ENCODE measurements around the gene IDNK. TPM values are rescaled to one million over a fixed set of nuclear protein-coding genes. Genes with fewer than 3 reads are reported as not detected.
"Not testable (repeated sequence)": the region's sequence is repeated elsewhere in the genome, so short reads cannot be mapped to it uniquely, and the experiment has no call there.

The IDNK gene
- total and polyA plus RNA-seq, 2 of the 4 experiments (the other 2 are of a cell fraction): 1.4 to 2.3 TPM

DNA sequence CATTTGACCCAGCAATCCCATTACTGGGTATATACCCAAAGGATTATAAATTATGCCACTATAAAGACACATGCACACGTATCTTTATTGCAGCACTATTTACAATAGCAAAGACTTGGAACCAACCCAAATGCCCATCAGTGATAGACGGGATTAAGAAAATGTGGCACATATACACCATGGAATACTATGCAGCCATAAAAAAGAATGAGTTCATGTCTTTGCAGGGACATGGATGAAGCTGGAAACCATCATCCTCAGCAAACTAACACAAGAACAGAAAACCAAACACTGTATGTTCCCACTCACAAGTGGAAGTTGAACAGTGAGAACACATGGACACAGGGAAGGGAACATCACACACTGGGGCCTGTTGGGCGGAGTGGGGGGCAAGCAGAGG lies 9.6 kb upstream of the IDNK start:
- H4K20me1 ChIP-seq (ENCODE audit: insufficient read depth, low read length); H4K8ac ChIP-seq (ENCODE audit: low read depth in 2 of 2, low read length in 2 of 2); BruUV-seq (replicated peaks); H2AK9ac ChIP-seq (replicated peaks; ENCODE audit: low read depth, low read length, poor library complexity); H3K56ac ChIP-seq (ENCODE audit: extremely low read depth, insufficient read depth, low read length); H3K18ac ChIP-seq (ENCODE audit: low read depth, low read length); H2BK20ac ChIP-seq (ENCODE audit: low read depth, low read length); H3K9me1 ChIP-seq (ENCODE audit: insufficient read depth, low read length); H3K9ac ChIP-seq (ENCODE audit: low read depth, low read length); H2BK5ac ChIP-seq (ENCODE audit: low read depth, low read length, poor library complexity, severe bottlenecking); H3K23ac ChIP-seq (ENCODE audit: low read depth, low read length); H2BK15ac ChIP-seq (ENCODE audit: low read depth, low read length); H2AFZ ChIP-seq (replicated peaks; ENCODE audit: low read length, poor library complexity); POLR2A ChIA-PET (ENCODE audit: unreplicated experiment); H3K27me3 ChIP-seq (ENCODE audit: control insufficient read depth, insufficient read depth, low read length); H3K36me3 ChIP-seq (ENCODE audit: control insufficient read depth, insufficient read depth, low read length); ATAC-seq (ENCODE audit: low read depth); CTCF ChIA-PET; H4K91ac ChIP-seq (ENCODE audit: insufficient read depth, low read depth, low read length); H3K4me1 ChIP-seq (ENCODE audit: control insufficient read depth, insufficient read depth, low read length); H3K79me1 ChIP-seq (ENCODE audit: low read depth in 1 of 2, low read length in 2 of 2); H2AK5ac ChIP-seq (ENCODE audit: low read depth, low read length); in situ Hi-C loops (cut with MboI; ENCODE audit: low sequenced_read_pairs); H3K14ac ChIP-seq (replicated peaks; ENCODE audit: low read depth, low read length); H3K27ac ChIP-seq (ENCODE audit: insufficient read depth, low read length); DNase-seq; intact Hi-C loops (cut with micrococcal nuclease); dilution Hi-C loops (cut with HindIII; ENCODE audit: low sequenced_read_pairs, unreplicated experiment); H4K5ac ChIP-seq (ENCODE audit: low read depth, low read length); H3K4me3 ChIP-seq (ENCODE audit: insufficient read depth, low read depth, low read length); H3K4me2 ChIP-seq (ENCODE audit: low read depth, low read length); H2BK120ac ChIP-seq (ENCODE audit: low read depth, low read length); H3K4ac ChIP-seq (ENCODE audit: low read depth, low read length); H3K9me3 ChIP-seq (ENCODE audit: control insufficient read depth, insufficient read depth, low read length): not testable (repeated sequence)
- WGBS, 2 experiments (ENCODE audit: extremely low coverage in 2 of 2, insufficient read length in 1 of 2): 83% methylated on average over 1 of the region's 3 CpGs; no CpG with 5 or more reads in 1 of the 2 experiments
